H1 (cell line): Measurements from ENCODE around the gene TMEM120B. TPM values are rescaled to one million over a fixed set of nuclear protein-coding genes. Genes with fewer than 3 reads are reported as not detected.

Experiments
- CTCF ChIA-PET: fragments of 300-600 bp; sonication (Branson Sonifier 250); formaldehyde crosslinking; loops from one replicate; lab custom pipeline; 2021; ENCODE audit not compliant: partially characterized antibody; lab: Charles Lee
- POLR2A ChIA-PET: fragments of 300-600 bp; sonication (Branson Sonifier 250); formaldehyde crosslinking; loops from one replicate; lab custom pipeline; 2021; ENCODE audit warnings: inconsistent platforms; ENCODE audit not compliant: partially characterized antibody; lab: Charles Lee
- DNase-seq, 2 experiments: peaks; one replicate each; pipeline versions ENCODE4 v3.0.0 to v3.0.0-alpha.2; 2010 to 2022; ENCODE audit warnings: low spot score in 2 of 2, low read depth in 1 of 2, mixed read lengths in 1 of 2
- FAIRE-seq: peaks from 2 replicates; lab custom pipeline; 2011; peaks lifted over from hg19 to GRCh38; lab: Jason Lieb, UNC
- H2AFZ ChIP-seq: 2 replicates; pipeline ENCODE4 v1.8.1; 2012; ENCODE audit warnings: low read length, inconsistent platforms
- H2AK5ac ChIP-seq: 2 replicates; pipeline ENCODE4 v1.6.1; 2013; ENCODE audit warnings: low read depth, low read length
- H2BK120ac ChIP-seq: replicated peaks from 2 replicates; pipeline ENCODE3; 2013; ENCODE audit warnings: low read depth, low read length, inconsistent platforms
- H2BK12ac ChIP-seq: 2 replicates; pipeline ENCODE4 v1.6.1; 2013; ENCODE audit warnings: low read depth, low read length
- H2BK15ac ChIP-seq: 2 replicates; pipeline ENCODE4 v1.6.1; 2013; ENCODE audit warnings: low read length
- H2BK20ac ChIP-seq: 2 replicates; pipeline ENCODE4 v1.6.1; 2013; ENCODE audit warnings: low read length
- H2BK5ac ChIP-seq: 2 replicates; pipeline ENCODE4 v1.6.1; 2013; ENCODE audit warnings: low read depth, low read length
- H3K14ac ChIP-seq: 2 replicates; pipeline ENCODE4 v1.6.1; 2013; ENCODE audit warnings: inconsistent platforms; ENCODE audit not compliant: insufficient read length
- H3K18ac ChIP-seq: 2 replicates; pipeline ENCODE4 v1.6.1; 2013; ENCODE audit warnings: low read length; ENCODE audit errors: extremely low read depth
- H3K23ac ChIP-seq: 2 replicates; pipeline ENCODE4 v1.6.1; 2013; ENCODE audit warnings: inconsistent platforms; ENCODE audit not compliant: insufficient read length
- H3K23me2 ChIP-seq: 2 replicates; pipeline ENCODE4 v1.6.1; 2013; ENCODE audit warnings: low read depth, low read length
- H3K27ac ChIP-seq: 2 replicates; pipeline ENCODE4 v1.6.1; 2011; ENCODE audit warnings: low read depth, low read length, inconsistent platforms
- H3K27me3 ChIP-seq, 4 experiments: replicated peaks in 1 of 4; 1 replicate in 1 of 4; 2 replicates in 3 of 4; pipeline versions ENCODE4 v1.6.1 to v1.8.1; 2011 to 2013; ENCODE audit warnings: low read length in 3 of 4, mild to moderate bottlenecking in 3 of 4, inconsistent platforms in 2 of 4, mixed read lengths in 2 of 4, moderate library complexity in 1 of 4; ENCODE audit not compliant: control insufficient read depth in 3 of 4, insufficient read depth in 3 of 4; ENCODE audit errors: extremely low read depth in 1 of 4
- H3K36me3 ChIP-seq, 4 experiments: 2 replicates each; pipeline versions ENCODE4 v1.6.1 to v1.8.1; 2011 to 2013; ENCODE audit warnings: mild to moderate bottlenecking in 4 of 4, low read length in 3 of 4, moderate library complexity in 2 of 4, control low read depth in 1 of 4, inconsistent platforms in 1 of 4; ENCODE audit not compliant: insufficient read depth in 4 of 4, control insufficient read depth in 2 of 4
- H3K4ac ChIP-seq: replicated peaks from 2 replicates; pipeline ENCODE3; 2013; ENCODE audit warnings: low read length, low read depth, mixed read lengths, inconsistent platforms; ENCODE audit not compliant: insufficient read length
- H3K4me1 ChIP-seq, 4 experiments: replicated peaks in 1 of 4; 1 replicate in 1 of 4; 2 replicates in 3 of 4; pipeline versions ENCODE4 v1.6.1 to v1.8.1; 2011 to 2013; ENCODE audit warnings: low read length in 3 of 4, inconsistent platforms in 2 of 4, mixed read lengths in 1 of 4; ENCODE audit not compliant: insufficient read depth in 4 of 4, control insufficient read depth in 3 of 4
- H3K4me2 ChIP-seq, 2 experiments: 2 replicates each; pipeline versions ENCODE4 v1.6.1 to v1.8.1; 2011 to 2013; ENCODE audit warnings: low read depth in 2 of 2, low read length in 2 of 2, control low read depth in 1 of 2, inconsistent platforms in 1 of 2, mild to moderate bottlenecking in 1 of 2; ENCODE audit not compliant: insufficient read depth in 1 of 2
- H3K4me3 ChIP-seq, 4 experiments: fragments of 200-600, 300-600 bp in 1 of 4; sonication (generic), shearing (Covaris generic), sonication (Bioruptor Twin) in 1 of 4; 2 replicates each; pipeline versions ENCODE4 v1.5.1 to v1.8.1; 2011 to 2016; ENCODE audit warnings: low read length in 4 of 4, low read depth in 3 of 4, control low read depth in 2 of 4, inconsistent platforms in 2 of 4, mild to moderate bottlenecking in 2 of 4, mixed read lengths in 1 of 4, moderate library complexity in 1 of 4; ENCODE audit not compliant: insufficient read depth in 2 of 4; ENCODE audit errors: extremely low read depth in 1 of 4
- H3K56ac ChIP-seq: replicated peaks from 2 replicates; pipeline ENCODE3; 2013; ENCODE audit warnings: low read depth, mild to moderate bottlenecking, mixed read lengths, low read length, inconsistent platforms; ENCODE audit not compliant: insufficient read length
- H3K79me1 ChIP-seq: 2 replicates; pipeline ENCODE4 v1.6.1; 2013; ENCODE audit warnings: low read depth, low read length, control low read depth
- H3K79me2 ChIP-seq, 2 experiments: 2 replicates each; pipeline versions ENCODE4 v1.6.1 to v1.8.1; 2012 to 2013; ENCODE audit warnings: low read length in 2 of 2, mild to moderate bottlenecking in 2 of 2, inconsistent platforms in 1 of 2; ENCODE audit not compliant: insufficient read depth in 2 of 2, control insufficient read depth in 1 of 2
- H3K9ac ChIP-seq, 4 experiments: replicated peaks in 1 of 4; 1 replicate in 1 of 4; 2 replicates in 3 of 4; pipeline versions ENCODE4 v1.6.1 to v1.8.1; 2011 to 2013; ENCODE audit warnings: low read depth in 3 of 4, low read length in 3 of 4, control low read depth in 2 of 4, mild to moderate bottlenecking in 2 of 4, moderate library complexity in 2 of 4, inconsistent platforms in 1 of 4; ENCODE audit errors: extremely low read depth in 1 of 4
- H3K9me3 ChIP-seq, 2 experiments: 2 replicates each; pipeline versions ENCODE4 v1.6.1 to v1.8.1; 2012 to 2013; ENCODE audit warnings: mild to moderate bottlenecking in 2 of 2, moderate library complexity in 2 of 2, control low read depth in 1 of 2, inconsistent platforms in 1 of 2, low read depth in 1 of 2, low read length in 1 of 2, mixed read lengths in 1 of 2; ENCODE audit not compliant: insufficient read depth in 2 of 2
- H4K20me1 ChIP-seq, 2 experiments: replicated peaks in 1 of 2; 2 replicates each; pipeline versions ENCODE3 to v1.8.1; 2011 to 2013; ENCODE audit warnings: inconsistent platforms in 2 of 2, low read length in 2 of 2, mild to moderate bottlenecking in 1 of 2; ENCODE audit not compliant: insufficient read depth in 2 of 2, control insufficient read depth in 1 of 2
- H4K5ac ChIP-seq: 2 replicates; pipeline ENCODE4 v1.6.1; 2013; ENCODE audit warnings: low read length, low read depth, mixed read lengths, inconsistent platforms; ENCODE audit not compliant: insufficient read length
- H4K8ac ChIP-seq: 2 replicates; pipeline ENCODE4 v1.8.0; 2013; ENCODE audit warnings: mild to moderate bottlenecking, moderate library complexity, low read length, inconsistent platforms; ENCODE audit not compliant: insufficient read depth; ENCODE audit errors: extremely low read depth
- H4K91ac ChIP-seq: replicated peaks from 2 replicates; pipeline ENCODE3; 2013; ENCODE audit warnings: low read length, mixed read lengths, inconsistent platforms; ENCODE audit not compliant: insufficient read length
- SP2 ChIP-seq: IDR thresholded peaks from 2 replicates; pipeline ENCODE4 v1.6.1; 2012; ENCODE audit warnings: mild to moderate bottlenecking, low read length, inconsistent platforms
- WGBS, 2 experiments: shearing (Covaris generic) in 1 of 2; methylation state at CpG; one replicate each; pipeline versions ENCODE4 v1.1.6 to v1.1.7; 2013 to 2015; ENCODE audit warnings: low lambda C conversion rate in 2 of 2, mixed read lengths in 2 of 2, inconsistent platforms in 1 of 2, low coverage in 1 of 2, missing lambda C conversion rate in 1 of 2; ENCODE audit not compliant: insufficient replicate concordance in 2 of 2, insufficient coverage in 1 of 2, insufficient read length in 1 of 2; ENCODE audit errors: extremely low coverage in 1 of 2, missing lambda C conversion rate in 1 of 2; 5-methylcytosine and 5-hydroxymethylcytosine counted together
- polyA plus RNA-seq, 7 experiments: library from polyadenylated mRNA; depleted of rRNA in 3 of 7; stranded (reverse) in 5 of 7; unstranded in 2 of 7; fragments of >200 nt in 5 of 7; fragments of 200-250 nt in 2 of 7; gene quantifications; 1 replicate in 5 of 7; 2 replicates in 1 of 7; 4 replicates in 1 of 7; pipeline versions ENCODE4 v1.2.1 to v1.2.3, GENCODE V29; 2011 to 2013; ENCODE audit warnings: missing spikeins in 2 of 7, mixed read lengths in 2 of 7
- total RNA-seq: library from RNA; stranded (reverse); fragmentation: NEBNext Ultra II Directional; extraction: Animal tissue kit (Norgen Biotek cat#: 25700); gene quantifications from 2 replicates; pipeline ENCODE4 v1.2.1, GENCODE V29; 2021

Gene TMEM120B
- total and polyA plus RNA-seq, 2 of the 8 experiments (the other 6 are each of a cell fraction or from before 2014, with no cell fraction given) = 22.0 to 29.1 TPM

DNA sequence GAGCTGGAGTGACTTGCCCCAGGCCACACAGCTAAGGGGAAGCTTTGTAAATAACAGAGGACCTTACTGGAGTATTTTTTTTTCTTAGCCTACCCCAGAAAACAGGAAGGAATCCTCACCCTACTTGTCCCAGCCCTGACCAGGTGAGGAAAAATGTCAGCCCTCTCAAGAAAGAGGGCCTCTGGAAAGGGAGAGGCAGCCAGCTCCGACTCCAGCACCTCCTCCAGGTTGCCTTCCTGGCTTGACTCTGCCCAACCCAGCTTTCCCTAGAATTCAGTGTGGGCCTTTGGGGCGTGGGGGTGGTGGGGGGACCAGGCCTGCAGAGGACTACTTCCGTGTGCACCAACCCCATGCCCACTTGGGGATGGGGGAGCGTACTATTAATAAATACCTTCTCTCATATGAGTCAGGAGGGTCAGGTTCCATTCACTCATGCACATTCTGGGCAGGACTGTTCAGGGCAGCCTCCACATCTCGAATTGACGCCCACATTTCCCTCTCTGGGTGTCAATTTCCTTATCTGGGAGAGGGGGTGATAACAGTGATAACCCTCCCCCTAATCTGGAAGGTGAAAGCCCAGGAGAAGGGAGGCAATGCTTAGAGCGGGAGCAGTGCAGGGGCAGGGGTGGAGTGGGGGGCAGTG, 75.7 kb downstream of the TMEM120B start:
- TF ChIP-seq SP2 = no peak
- Histone ChIP-seq H3K4me1 (peaks cover 0 to 13% (median 8%) of the 10 kb centered on the region in 4 experiments; a peak in 4 of 7 replicates), H3K9ac (no peak overlapping the region), H2BK120ac (no peak overlapping the region), H3K27ac (no peak overlapping the region), H3K14ac (no peak overlapping the region), H3K4ac (no peak overlapping the region), H3K36me3 (no peaks in the 10 kb centered on the region), H4K8ac (no peak overlapping the region; the same call in 1 of the 2 replicates), H3K23me2 (peaks cover 4% of the 10 kb centered on the region; the same call in 1 of the 2 replicates), H3K56ac (no peak overlapping the region), H3K27me3 (peaks cover 0 to 5% (median 1%) of the 10 kb centered on the region in 4 experiments; a peak in 2 of 7 replicates), H3K4me2 (no peak overlapping the region), H3K9me3 (no peaks in the 10 kb centered on the region), H3K23ac (no peak overlapping the region), H2BK20ac (no peak overlapping the region), H2AFZ (no peak overlapping the region), H4K5ac (no peak overlapping the region), H4K91ac (no peak overlapping the region), H2BK5ac (no peak overlapping the region), H3K4me3 (no peak overlapping the region), H3K79me2 (no peaks in the 10 kb centered on the region), H2AK5ac (no peak overlapping the region), H3K79me1 (0 out of 2 replicates have a peak, but pooled peaks cover 4% of the 10 kb centered on the region), H2BK15ac (no peak overlapping the region), H3K18ac (no peak overlapping the region), H2BK12ac (no peak overlapping the region), H4K20me1 (peaks cover 16 to 17% of the 10 kb centered on the region in 2 experiments)
- FAIRE-seq (no peak), DNase-seq (no peak)
- ChIA-PET CTCF (interaction anchor here (0.6 to 18.5 kb wide), 7 partner anchors 2 to 104 kb away, joined by 3 to 335 read pairs (median 6); partner anchors contain the start of gene RHOF), POLR2A (interaction anchor here (27.9 to 34.9 kb wide), 2 partner anchors 1 to 12 kb away, joined by 958 read pairs; partner anchors contain the start of genes RHOF and SETD1B)
- 83% methylated on average over 7 of the region's 7 CpGs; no CpG with 5 or more reads in 1 of the 2 experiments for WGBS, 2 experiments
